GM23248 (cell line): ENCODE measurements around the gene ZNF8. TPM values are rescaled to one million over a fixed set of nuclear protein-coding genes. Genes with fewer than 3 reads are reported as not detected.
A peak's percentile ranks its signal among the peaks of the same experiment; 100 is the strongest.

ENCODE experiments used
- DNase-seq: peaks from one replicate; pipeline ENCODE4 v3.0.0-alpha.2; 2015
- H2AFZ ChIP-seq: fragments of 200-600 bp; sonication (generic); 2 replicates; pipeline ENCODE4 v1.6.1; 2016; ENCODE audit warnings: antibody characterized with exemption
- H3F3A ChIP-seq: fragments of 200-600 bp; sonication (generic); 2 replicates; pipeline ENCODE4 v1.6.1; 2016; ENCODE audit warnings: mild to moderate bottlenecking, antibody characterized with exemption, mixed run types; ENCODE audit not compliant: insufficient read depth
- H3K27ac ChIP-seq: fragments of 200-600 bp; sonication (generic); 2 replicates; pipeline ENCODE4 v1.5.1; 2016; ENCODE audit warnings: mild to moderate bottlenecking
- H3K27me3 ChIP-seq: fragments of 200-600 bp; sonication (generic); replicated peaks from 2 replicates; pipeline ENCODE4 v1.6.1; 2016; ENCODE audit warnings: mild to moderate bottlenecking; ENCODE audit not compliant: insufficient read depth
- H3K36me3 ChIP-seq: fragments of 200-600 bp; sonication (generic); 2 replicates; pipeline ENCODE4 v1.6.1; 2016; ENCODE audit warnings: low read depth, mild to moderate bottlenecking
- H3K4me1 ChIP-seq: fragments of 200-600 bp; sonication (generic); 2 replicates; pipeline ENCODE4 v1.6.1; 2016; ENCODE audit warnings: mild to moderate bottlenecking; ENCODE audit not compliant: insufficient read depth
- H3K4me2 ChIP-seq: fragments of 200-600 bp; sonication (generic); one replicate; pipeline ENCODE4 v1.6.1; 2016; ENCODE audit warnings: mild to moderate bottlenecking; ENCODE audit not compliant: unreplicated experiment
- H3K4me3 ChIP-seq: fragments of 200-600 bp; sonication (generic); 2 replicates; pipeline ENCODE4 v1.5.1; 2016; ENCODE audit warnings: mild to moderate bottlenecking
- H3K79me2 ChIP-seq: fragments of 200-600 bp; sonication (generic); 2 replicates; pipeline ENCODE4 v1.6.1; 2016; ENCODE audit warnings: mild to moderate bottlenecking; ENCODE audit not compliant: insufficient read depth
- H3K9ac ChIP-seq: fragments of 200-600 bp; sonication (generic); 2 replicates; pipeline ENCODE4 v1.6.1; 2016; ENCODE audit warnings: mild to moderate bottlenecking
- H3K9me2 ChIP-seq: fragments of 200-600 bp; sonication (generic); 2 replicates; pipeline ENCODE4 v1.6.1; 2016; ENCODE audit warnings: mixed run types, mild to moderate bottlenecking, moderate library complexity; ENCODE audit not compliant: insufficient read depth
- H3K9me3 ChIP-seq: fragments of 200-600 bp; sonication (generic); one replicate; pipeline ENCODE4 v1.6.1; 2017; ENCODE audit warnings: low read depth
- H4K20me1 ChIP-seq: fragments of 200-600 bp; sonication (generic); 2 replicates; pipeline ENCODE4 v1.6.0; 2016; ENCODE audit not compliant: insufficient read depth
- EZH2 ChIP-seq: fragments of 200-600 bp; sonication (generic); IDR thresholded peaks from 2 replicates; pipeline ENCODE4 v1.6.1; 2018; ENCODE audit warnings: antibody characterized with exemption, mild to moderate bottlenecking; ENCODE audit not compliant: insufficient read depth, poor library complexity, severe bottlenecking
- EZH2phosphoT487 ChIP-seq: fragments of 200-600 bp; sonication (generic); IDR thresholded peaks from 2 replicates; pipeline ENCODE4 v1.6.1; 2018; ENCODE audit warnings: antibody characterized with exemption, moderate library complexity, mild to moderate bottlenecking, low read depth; ENCODE audit not compliant: insufficient read depth
- WGBS, 2 experiments: methylation state at CpG; one replicate each; pipeline ENCODE4 v1.1.6; 2015 to 2017; ENCODE audit warnings: low lambda C conversion rate in 2 of 2, low coverage in 1 of 2; ENCODE audit errors: missing lambda C conversion rate in 2 of 2; 5-methylcytosine and 5-hydroxymethylcytosine counted together
- in situ Hi-C: fragments of 300-500 bp; cut with MboI; formaldehyde crosslinking; loops from 2 replicates; pipeline ENCODE4 v1.15.0; 2020
- polyA plus RNA-seq: library from polyadenylated mRNA; unstranded; fragments of >200 nt; fragmentation: Nextera tagmentation; extraction: Ambion mirVana; gene quantifications from 2 replicates; pipeline ENCODE4 v1.2.1, GENCODE V29; 2016
- total RNA-seq: library from RNA; depleted of rRNA; stranded (reverse); fragments of >200 nt; shearing (Covaris generic); gene quantifications from 2 replicates; pipeline ENCODE4 v1.2.3, GENCODE V29; 2014

ZNF8 gene
- total and polyA plus RNA-seq, 2 experiments from 2014 or later, result 1.1 to 5.7 TPM

DNA sequence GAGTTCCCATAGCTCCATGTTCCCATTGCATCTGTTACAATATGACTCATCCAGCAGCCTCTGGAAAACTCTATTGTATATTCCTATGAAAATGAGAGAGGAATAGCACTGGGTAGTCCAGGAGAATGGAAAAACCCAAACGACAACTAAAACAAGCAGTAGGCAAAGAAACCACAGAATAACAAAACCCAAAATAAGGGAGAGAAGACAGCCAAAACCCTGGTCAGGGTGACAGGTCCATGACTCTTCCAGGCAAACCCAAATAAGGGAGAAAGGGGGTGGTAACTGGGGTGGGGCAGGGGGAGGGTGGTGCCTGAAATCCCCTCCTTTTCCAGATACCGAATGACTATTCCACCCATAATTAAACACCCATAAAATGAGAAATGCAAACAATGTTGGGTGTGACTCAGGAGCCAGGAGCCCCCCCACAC, 4.0 kb upstream of the ZNF8 start:
- Histone ChIP-seq H3K27ac (no peak overlapping the region), H4K20me1 (no peaks in the 10 kb centered on the region), H3K27me3 (no peaks in the 10 kb centered on the region), H3K9me3 (no peaks in the 10 kb centered on the region), H3F3A (peaks cover 13% of the 10 kb centered on the region; the same call in 1 of the 2 replicates), H3K4me1 (peaks cover under 1% of the 10 kb centered on the region; the same call in 1 of the 2 replicates), H3K9me2 (no peaks in the 10 kb centered on the region), H2AFZ (no peak overlapping the region), H3K4me2 (no peak overlapping the region), H3K4me3 (no peak overlapping the region), H3K9ac (no peak overlapping the region), H3K79me2 (peaks cover 85% of the 10 kb centered on the region), H3K36me3 (peaks cover 23% of the 10 kb centered on the region)
- in situ Hi-C loops, result no loop called here
- DNase-seq, result peak; percentile 23
- TF ChIP-seq EZH2, result no peak
- TF ChIP-seq EZH2phosphoT487, result no peak
- WGBS, 2 experiments, result 93 to 100% methylated on average over 2 of the region's 2 CpGs

DNA sequence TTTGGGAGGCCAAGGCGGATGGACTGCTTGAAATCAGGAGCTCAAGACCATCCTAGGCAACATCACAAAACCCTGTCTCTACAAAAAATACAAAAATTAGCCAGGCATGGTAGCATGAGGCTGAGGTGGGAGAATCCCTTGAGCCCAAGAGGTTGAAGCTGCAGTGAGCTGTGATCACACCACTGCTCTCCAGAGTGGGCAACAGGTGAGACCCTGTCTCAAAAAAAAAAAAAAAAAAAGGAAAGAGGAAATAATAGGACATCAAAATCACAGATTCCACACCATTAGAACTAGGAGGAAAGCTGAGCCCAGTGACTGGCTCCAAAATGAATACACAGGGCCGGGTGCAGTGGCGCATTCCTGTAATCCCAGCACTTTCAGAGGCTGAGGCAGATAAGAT, 3.2 kb upstream of the ZNF8 start:
- no peaks in the 10 kb centered on the region for H3K9me3 ChIP-seq
- in situ Hi-C loops, result no loop called here
- no peaks in the 10 kb centered on the region for H3K9me2 ChIP-seq
- peaks cover 7% of the 10 kb centered on the region; the same call in 1 of the 2 replicates for H3K4me1 ChIP-seq
- peaks cover 23% of the 10 kb centered on the region for H3K36me3 ChIP-seq
- H3F3A ChIP-seq, result peaks cover 13% of the 10 kb centered on the region; the same call in 1 of the 2 replicates
- no peak overlapping the region for H3K9ac ChIP-seq
- H4K20me1 ChIP-seq, result no peaks in the 10 kb centered on the region
- no peak overlapping the region for H3K27ac ChIP-seq
- TF ChIP-seq EZH2phosphoT487, result no peak
- TF ChIP-seq EZH2, result no peak
- WGBS, 2 experiments, result 88 to 91% methylated on average over 3 of the region's 3 CpGs
- peaks cover 89% of the 10 kb centered on the region for H3K79me2 ChIP-seq
- H3K4me2 ChIP-seq, result no peak overlapping the region
- no peak overlapping the region for H3K4me3 ChIP-seq
- no peak overlapping the region for H2AFZ ChIP-seq
- H3K27me3 ChIP-seq, result no peaks in the 10 kb centered on the region
- no peak for DNase-seq

DNA sequence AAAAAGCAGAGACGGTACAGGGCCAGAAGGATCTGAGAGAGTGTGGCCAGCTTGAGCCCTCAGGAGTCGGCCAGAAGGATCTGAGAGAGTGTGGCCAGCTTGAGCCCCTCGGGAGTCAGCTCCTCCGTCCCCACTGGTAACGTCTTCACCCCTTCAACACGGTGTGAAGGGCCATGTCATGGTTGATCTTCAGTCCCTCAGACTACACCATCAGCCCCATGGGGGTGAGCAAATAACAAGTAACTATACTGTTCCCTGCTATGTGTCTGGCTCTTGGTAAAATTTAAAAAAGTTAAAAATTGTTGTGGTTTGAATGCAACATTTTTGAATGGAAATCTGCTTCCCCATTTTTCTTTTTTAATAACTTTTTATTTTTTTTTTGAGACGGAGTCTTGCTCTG, 1.6 kb upstream of the ZNF8 start:
- Histone ChIP-seq H4K20me1 (no peaks in the 10 kb centered on the region), H3K79me2 (peaks cover 89% of the 10 kb centered on the region), H3K27me3 (no peaks in the 10 kb centered on the region), H3F3A (peaks cover 13% of the 10 kb centered on the region), H3K27ac (no peak overlapping the region), H3K4me2 (peak overlapping the region; percentile 75), H3K9ac (no peak overlapping the region), H3K9me2 (no peaks in the 10 kb centered on the region), H3K4me1 (peaks cover 7% of the 10 kb centered on the region; the same call in 1 of the 2 replicates), H3K36me3 (peaks cover 16% of the 10 kb centered on the region), H3K4me3 (peak overlapping the region; percentile 92), H2AFZ (no peak overlapping the region), H3K9me3 (no peaks in the 10 kb centered on the region)
- in situ Hi-C loops, result no loop called here
- no peak for DNase-seq
- TF ChIP-seq EZH2 (no peak), EZH2phosphoT487 (no peak)
- WGBS, 2 experiments, result 92 to 96% methylated on average over 7 of the region's 7 CpGs

DNA sequence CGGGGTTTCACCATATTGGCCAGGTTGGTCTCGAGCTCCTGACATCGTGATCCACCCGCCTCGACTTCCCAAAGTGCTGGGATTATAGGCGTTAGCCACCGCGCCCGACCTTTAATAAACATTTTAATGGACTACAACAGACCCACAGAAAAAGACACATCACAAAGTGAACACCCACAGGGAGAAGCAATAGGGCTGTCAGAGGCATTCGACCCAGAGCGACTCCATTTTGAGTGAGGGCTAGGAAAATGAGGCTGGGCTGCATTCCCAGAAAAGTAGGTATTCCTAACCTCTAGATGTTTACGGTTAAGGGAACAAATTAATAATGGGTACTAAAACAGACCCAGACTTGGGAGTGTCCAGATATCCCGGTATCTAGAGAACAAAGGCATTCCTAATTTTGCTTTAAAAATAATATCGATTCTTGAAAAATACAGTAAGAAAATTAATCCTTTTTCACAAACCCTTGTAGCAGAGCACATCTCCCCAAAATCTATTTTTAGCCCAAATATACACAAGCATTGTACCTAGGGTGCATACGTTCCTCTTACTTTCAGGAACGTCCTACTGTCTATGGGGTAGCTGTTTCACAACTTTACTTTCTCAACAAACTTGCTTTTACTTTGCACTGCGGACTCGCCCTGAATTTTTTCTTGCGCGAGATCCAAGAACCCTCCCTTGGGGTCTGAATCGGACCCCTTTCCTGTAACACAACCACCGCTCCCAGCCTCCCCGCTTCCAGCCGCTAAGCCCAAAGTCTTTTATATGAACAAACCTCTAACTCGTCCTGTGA, 811 bp upstream of the ZNF8 start:
- Histone ChIP-seq H4K20me1 (no peaks in the 10 kb centered on the region), H3K36me3 (peaks cover 9% of the 10 kb centered on the region), H3F3A (peaks cover 13% of the 10 kb centered on the region), H3K4me2 (peak overlapping the region; percentile 75), H3K27ac (peak overlapping the region; percentile 91), H2AFZ (peak overlapping the region; percentile 83), H3K4me3 (peak overlapping the region; percentile 92), H3K27me3 (no peaks in the 10 kb centered on the region), H3K9me3 (no peaks in the 10 kb centered on the region), H3K9ac (peak overlapping the region; percentile 94), H3K4me1 (peaks cover 7% of the 10 kb centered on the region; the same call in 1 of the 2 replicates), H3K79me2 (peaks cover 89% of the 10 kb centered on the region), H3K9me2 (no peaks in the 10 kb centered on the region)
- 33 to 38% methylated on average over 23 to 25 of the region's 25 CpGs for whole genome bisulfite sequencing, 2 experiments
- DNase-seq, result peak; percentile 19
- TF ChIP-seq EZH2, result no peak
- no peak for TF ChIP-seq EZH2phosphoT487
- in situ Hi-C loops, result no loop called here
